HepG2 (cell line): ENCODE data around the gene SPECC1L. TPM values are rescaled to one million over a fixed set of nuclear protein-coding genes. Genes with fewer than 3 reads are reported as not detected.

Experiments
- ATAC-seq: fragments of 200-7000 bp; cut with Tn5 transposase; 3 replicates; pipeline ENCODE4 v1.9.1; 2020; ENCODE audit warnings: mild to moderate bottlenecking, moderate library complexity
- BruUV-seq: library from RNA; stranded (reverse); fragments of 400-500 nt; replicated peaks from 2 replicates; lab custom pipeline; 2021; lab: Mats Ljungman, UMichigan
- CTCF ChIA-PET: fragments of 300-600 bp; formaldehyde crosslinking; extraction: SDS; loops from one replicate; lab custom pipeline; 2021; ENCODE audit warnings: low total read pairs, inconsistent platforms, low intra/inter-chr PET ratio; lab: Yijun Ruan, JAX
- POLR2A ChIA-PET: fragments of 350-600 bp; sonication (Branson Sonifier 250); formaldehyde crosslinking; loops from one replicate; lab custom pipeline; 2020; ENCODE audit warnings: antibody characterized with exemption, inconsistent platforms; lab: Yijun Ruan, JAX
- DNase-seq: peaks from one replicate; pipeline ENCODE4 v3.0.0-alpha.2; 2015; ENCODE audit warnings: low spot score
- FAIRE-seq: peaks from 3 replicates; lab custom pipeline; 2011; peaks lifted over from hg19 to GRCh38; lab: Jason Lieb, UNC
- H2AFZ ChIP-seq: one replicate; pipeline ENCODE4 v1.6.1; 2011; ENCODE audit warnings: low read length, inconsistent platforms
- H3K27ac ChIP-seq: fragments of 300-600 bp; 3 replicates; pipeline ENCODE4 v1.8.0; 2011; ENCODE audit warnings: mixed run types, mild to moderate bottlenecking, mixed read lengths, low read length, inconsistent platforms; ENCODE audit not compliant: insufficient read depth; ENCODE audit errors: extremely low read length
- H3K27me3 ChIP-seq, 2 experiments: fragments of 200-600 bp in 1 of 2; 2 replicates in 1 of 2; 3 replicates in 1 of 2; pipeline versions ENCODE4 v1.6.0 to v1.8.0; 2011; ENCODE audit warnings: low read length in 2 of 2, mild to moderate bottlenecking in 2 of 2, moderate library complexity in 2 of 2, inconsistent platforms in 1 of 2; ENCODE audit not compliant: insufficient read depth in 2 of 2, control insufficient read depth in 1 of 2
- H3K36me3 ChIP-seq, 2 experiments: fragments of 200-600 bp in 1 of 2; replicated peaks in 1 of 2; 2 replicates in 1 of 2; 3 replicates in 1 of 2; pipeline versions ENCODE4 v1.5.1 to v1.8.0; 2011; ENCODE audit warnings: low read length in 2 of 2, inconsistent platforms in 1 of 2; ENCODE audit not compliant: insufficient read depth in 2 of 2, control insufficient read depth in 1 of 2
- H3K4me1 ChIP-seq: 2 replicates; pipeline ENCODE4 v1.5.1; 2012; ENCODE audit warnings: low read length, inconsistent platforms; ENCODE audit not compliant: insufficient read depth
- H3K4me2 ChIP-seq: 2 replicates; pipeline ENCODE4 v1.6.0; 2011; ENCODE audit warnings: low read depth, low read length, inconsistent platforms
- H3K4me3 ChIP-seq, 3 experiments: fragments of 200-600 bp in 1 of 3; sonication (generic), shearing (Covaris generic) in 1 of 3; replicated peaks in 1 of 3; 2 replicates each; pipeline ENCODE4 v1.5.1; 2011 to 2016; ENCODE audit warnings: low read length in 3 of 3, inconsistent platforms in 2 of 3, low read depth in 2 of 3, mild to moderate bottlenecking in 2 of 3, control low read depth in 1 of 3, mixed read lengths in 1 of 3; ENCODE audit not compliant: insufficient read depth in 1 of 3
- H3K79me2 ChIP-seq: one replicate; pipeline ENCODE4 v1.6.1; 2011; ENCODE audit warnings: low read length, inconsistent platforms; ENCODE audit not compliant: insufficient read depth
- H3K9ac ChIP-seq: 2 replicates; pipeline ENCODE4 v1.6.0; 2011; ENCODE audit warnings: mild to moderate bottlenecking, low read depth, low read length, inconsistent platforms; ENCODE audit not compliant: insufficient read depth
- H3K9me3 ChIP-seq: 2 replicates; pipeline ENCODE4 v1.5.1; 2012; ENCODE audit warnings: mild to moderate bottlenecking, low read length
- H4K20me1 ChIP-seq: 2 replicates; pipeline ENCODE4 v1.6.0; 2011; ENCODE audit warnings: inconsistent platforms, mild to moderate bottlenecking, low read length, moderate library complexity; ENCODE audit not compliant: insufficient read depth
- ATRX ChIP-seq: sonication (generic); formaldehyde crosslinking; IDR thresholded peaks from 2 replicates; pipeline ENCODE4 v1.4.0; 2020; ENCODE audit warnings: missing genetic modification reagents, borderline replicate concordance
- PTBP1 ChIP-seq: fragments of 200-400 bp; formaldehyde crosslinking; IDR thresholded peaks from 2 replicates; pipeline ENCODE4 v1.6.1; 2018; ENCODE audit warnings: low read length, low read depth; ENCODE audit not compliant: poor library complexity, severe bottlenecking
- ZNF207 ChIP-seq: fragments of 450-650 bp; IDR thresholded peaks from 2 replicates; pipeline ENCODE4 v1.6.1; 2016; ENCODE audit warnings: antibody characterized with exemption, borderline replicate concordance
- ZNF24 ChIP-seq: fragments of 450-650 bp; IDR thresholded peaks from 2 replicates; pipeline ENCODE4 v1.6.1; 2017; ENCODE audit warnings: antibody characterized with exemption, mild to moderate bottlenecking
- WGBS: methylation state at CpG from one replicate; pipeline ENCODE4 v1.1.6; 2017; ENCODE audit warnings: low lambda C conversion rate; 5-methylcytosine and 5-hydroxymethylcytosine counted together
- in situ Hi-C: cut with HindIII; loops from 2 replicates; pipeline ENCODE4 v1.10.0; 2017; ENCODE audit warnings: low pct_unique_long_range_greater_than_20kb; ENCODE audit not compliant: extremely low pct_ligation_motif_present
- intact Hi-C: fragments of 100-400 bp; cut with micrococcal nuclease; formaldehyde crosslinking; loops from one replicate; pipeline ENCODE4 v1.10.0; 2022; ENCODE audit not compliant: unreplicated experiment
- polyA plus RNA-seq, 8 experiments: library from polyadenylated mRNA; depleted of rRNA in 3 of 8; stranded (reverse) in 7 of 8; unstranded in 1 of 8; fragments of >200 nt; fragmentation: Illumina TruSeq in 4 of 8; extraction: Trizol in 4 of 8; gene quantifications; 2 replicates each; pipeline versions ENCODE4 v1.2.1 to v1.2.3, GENCODE V29; 2011 to 2016; ENCODE audit warnings: low read depth in 4 of 8, missing spikeins in 1 of 8, mixed read lengths in 1 of 8; ENCODE audit not compliant: insufficient read depth in 1 of 8
- total RNA-seq, 5 experiments: library from RNA; depleted of rRNA; stranded (reverse); fragments of >200 nt; fragmentation: Illumina TruSeq; extraction: Trizol; gene quantifications; 2 replicates each; pipeline ENCODE4 v1.2.3, GENCODE V29; 2016; ENCODE audit warnings: low read depth in 1 of 5
- TF ChIP-seq, protein P1 (sequence below): sonication (generic); formaldehyde crosslinking; IDR thresholded peaks from 2 replicates; pipeline ENCODE4 v1.5.0; 2020; ENCODE audit warnings: mild to moderate bottlenecking, missing genetic modification reagents, borderline replicate concordance
- TF ChIP-seq, protein P2 (sequence below): sonication (generic); formaldehyde crosslinking; IDR thresholded peaks from 2 replicates; pipeline ENCODE4 v1.4.0; 2020; ENCODE audit warnings: mild to moderate bottlenecking, low read depth, missing genetic modification reagents
- TF ChIP-seq, protein P3 (sequence below): sonication (generic); formaldehyde crosslinking; IDR thresholded peaks from 2 replicates; pipeline ENCODE4 v1.4.0; 2020; ENCODE audit warnings: missing genetic modification reagents, borderline replicate concordance

The SPECC1L gene
- total and polyA plus RNA-seq, 2 of the 13 experiments (the other 11 are each of a cell fraction or from before 2014, with no cell fraction given) = 14.1 to 30.3 TPM

DNA sequence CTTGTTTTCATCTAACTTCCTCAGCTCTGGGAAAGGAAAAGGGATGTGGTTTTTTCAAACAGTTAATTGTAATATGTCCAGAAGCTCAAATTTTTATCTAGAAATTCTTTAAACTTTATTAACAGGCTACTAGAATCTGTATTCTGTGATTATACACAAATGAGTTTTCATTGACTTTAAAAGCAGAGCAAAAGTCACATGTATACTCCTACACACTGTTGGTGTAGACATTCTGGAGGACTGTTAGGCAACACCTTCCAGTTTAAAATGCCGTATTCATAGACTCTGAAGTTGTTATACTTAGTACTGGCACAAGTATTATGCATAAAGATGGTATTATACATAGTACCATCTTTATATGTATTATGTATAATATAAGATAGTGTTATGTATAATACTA lies 64.9 kb downstream of the SPECC1L start (continued):
- TF ChIP-seq ZNF207 (no peak), ZNF24 (no peak), ATRX (CRISPR knock-in tag) (no peak), PTBP1 (no peak)
- TF ChIP-seq, protein P1, sequence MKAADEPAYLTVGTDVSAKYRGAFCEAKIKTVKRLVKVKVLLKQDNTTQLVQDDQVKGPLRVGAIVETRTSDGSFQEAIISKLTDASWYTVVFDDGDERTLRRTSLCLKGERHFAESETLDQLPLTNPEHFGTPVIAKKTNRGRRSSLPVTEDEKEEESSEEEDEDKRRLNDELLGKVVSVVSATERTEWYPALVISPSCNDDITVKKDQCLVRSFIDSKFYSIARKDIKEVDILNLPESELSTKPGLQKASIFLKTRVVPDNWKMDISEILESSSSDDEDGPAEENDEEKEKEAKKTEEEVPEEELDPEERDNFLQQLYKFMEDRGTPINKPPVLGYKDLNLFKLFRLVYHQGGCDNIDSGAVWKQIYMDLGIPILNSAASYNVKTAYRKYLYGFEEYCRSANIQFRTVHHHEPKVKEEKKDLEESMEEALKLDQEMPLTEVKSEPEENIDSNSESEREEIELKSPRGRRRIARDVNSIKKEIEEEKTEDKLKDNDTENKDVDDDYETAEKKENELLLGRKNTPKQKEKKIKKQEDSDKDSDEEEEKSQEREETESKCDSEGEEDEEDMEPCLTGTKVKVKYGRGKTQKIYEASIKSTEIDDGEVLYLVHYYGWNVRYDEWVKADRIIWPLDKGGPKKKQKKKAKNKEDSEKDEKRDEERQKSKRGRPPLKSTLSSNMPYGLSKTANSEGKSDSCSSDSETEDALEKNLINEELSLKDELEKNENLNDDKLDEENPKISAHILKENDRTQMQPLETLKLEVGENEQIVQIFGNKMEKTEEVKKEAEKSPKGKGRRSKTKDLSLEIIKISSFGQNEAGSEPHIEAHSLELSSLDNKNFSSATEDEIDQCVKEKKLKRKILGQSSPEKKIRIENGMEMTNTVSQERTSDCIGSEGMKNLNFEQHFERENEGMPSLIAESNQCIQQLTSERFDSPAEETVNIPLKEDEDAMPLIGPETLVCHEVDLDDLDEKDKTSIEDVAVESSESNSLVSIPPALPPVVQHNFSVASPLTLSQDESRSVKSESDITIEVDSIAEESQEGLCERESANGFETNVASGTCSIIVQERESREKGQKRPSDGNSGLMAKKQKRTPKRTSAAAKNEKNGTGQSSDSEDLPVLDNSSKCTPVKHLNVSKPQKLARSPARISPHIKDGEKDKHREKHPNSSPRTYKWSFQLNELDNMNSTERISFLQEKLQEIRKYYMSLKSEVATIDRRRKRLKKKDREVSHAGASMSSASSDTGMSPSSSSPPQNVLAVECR (CRISPR knock-in tag) = no peak
- TF ChIP-seq, protein P2, sequence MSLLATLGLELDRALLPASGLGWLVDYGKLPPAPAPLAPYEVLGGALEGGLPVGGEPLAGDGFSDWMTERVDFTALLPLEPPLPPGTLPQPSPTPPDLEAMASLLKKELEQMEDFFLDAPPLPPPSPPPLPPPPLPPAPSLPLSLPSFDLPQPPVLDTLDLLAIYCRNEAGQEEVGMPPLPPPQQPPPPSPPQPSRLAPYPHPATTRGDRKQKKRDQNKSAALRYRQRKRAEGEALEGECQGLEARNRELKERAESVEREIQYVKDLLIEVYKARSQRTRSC = no peak

DNA sequence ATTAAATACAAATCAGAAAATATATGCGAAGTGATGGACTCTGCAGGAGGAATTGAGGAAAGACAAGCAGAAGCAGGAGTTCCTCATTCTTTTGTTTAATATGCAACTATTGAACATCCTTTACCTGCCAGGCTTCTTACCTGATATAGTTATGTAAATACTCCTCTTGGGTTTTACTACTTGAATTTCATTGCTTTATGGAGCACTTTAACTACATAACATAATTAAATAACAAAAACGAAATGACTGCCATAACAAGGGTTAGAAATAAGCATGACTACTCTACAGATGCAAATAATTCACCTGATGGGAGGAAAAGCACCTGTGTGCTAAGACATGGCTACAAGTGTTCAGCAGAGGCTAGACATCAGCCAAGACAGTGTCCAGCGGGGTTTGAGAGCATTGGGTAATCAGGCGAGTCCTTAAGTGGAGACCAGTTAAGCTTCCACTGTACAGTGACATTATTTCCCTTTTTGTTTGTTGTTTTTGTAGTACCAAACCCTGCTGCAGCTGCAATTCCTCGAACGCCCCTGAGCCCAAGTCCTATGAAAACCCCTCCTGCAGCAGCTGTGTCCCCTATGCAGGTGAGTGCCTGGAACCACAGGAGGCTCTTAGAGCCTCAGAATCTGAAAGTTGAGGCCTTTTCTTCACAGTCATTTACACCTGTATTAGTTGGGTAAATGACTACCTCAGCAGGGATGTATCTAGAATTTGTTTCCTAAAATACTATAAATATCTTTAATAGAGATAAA lies 67.4 kb downstream of the SPECC1L start:
- no peak for FAIRE-seq
- no peaks in the 10 kb centered on the region for H3K4me1 ChIP-seq
- no TSS peak for BruUV-seq
- no peak overlapping the region for H3K9ac ChIP-seq
- H3K79me2 ChIP-seq = no peaks in the 10 kb centered on the region
- no peaks in the 10 kb centered on the region for H3K9me3 ChIP-seq
- in situ Hi-C loops (no loop called here), intact Hi-C loops (no loop called here)
- no peak overlapping the region for H2AFZ ChIP-seq
- 90% methylated on average over 6 of the region's 6 CpGs for WGBS
- H3K27ac ChIP-seq = no peak overlapping the region
- H3K4me3 ChIP-seq = no peak overlapping the region
- H4K20me1 ChIP-seq = no peaks in the 10 kb centered on the region
- no peak overlapping the region for H3K4me2 ChIP-seq
- TF ChIP-seq, protein P3, sequence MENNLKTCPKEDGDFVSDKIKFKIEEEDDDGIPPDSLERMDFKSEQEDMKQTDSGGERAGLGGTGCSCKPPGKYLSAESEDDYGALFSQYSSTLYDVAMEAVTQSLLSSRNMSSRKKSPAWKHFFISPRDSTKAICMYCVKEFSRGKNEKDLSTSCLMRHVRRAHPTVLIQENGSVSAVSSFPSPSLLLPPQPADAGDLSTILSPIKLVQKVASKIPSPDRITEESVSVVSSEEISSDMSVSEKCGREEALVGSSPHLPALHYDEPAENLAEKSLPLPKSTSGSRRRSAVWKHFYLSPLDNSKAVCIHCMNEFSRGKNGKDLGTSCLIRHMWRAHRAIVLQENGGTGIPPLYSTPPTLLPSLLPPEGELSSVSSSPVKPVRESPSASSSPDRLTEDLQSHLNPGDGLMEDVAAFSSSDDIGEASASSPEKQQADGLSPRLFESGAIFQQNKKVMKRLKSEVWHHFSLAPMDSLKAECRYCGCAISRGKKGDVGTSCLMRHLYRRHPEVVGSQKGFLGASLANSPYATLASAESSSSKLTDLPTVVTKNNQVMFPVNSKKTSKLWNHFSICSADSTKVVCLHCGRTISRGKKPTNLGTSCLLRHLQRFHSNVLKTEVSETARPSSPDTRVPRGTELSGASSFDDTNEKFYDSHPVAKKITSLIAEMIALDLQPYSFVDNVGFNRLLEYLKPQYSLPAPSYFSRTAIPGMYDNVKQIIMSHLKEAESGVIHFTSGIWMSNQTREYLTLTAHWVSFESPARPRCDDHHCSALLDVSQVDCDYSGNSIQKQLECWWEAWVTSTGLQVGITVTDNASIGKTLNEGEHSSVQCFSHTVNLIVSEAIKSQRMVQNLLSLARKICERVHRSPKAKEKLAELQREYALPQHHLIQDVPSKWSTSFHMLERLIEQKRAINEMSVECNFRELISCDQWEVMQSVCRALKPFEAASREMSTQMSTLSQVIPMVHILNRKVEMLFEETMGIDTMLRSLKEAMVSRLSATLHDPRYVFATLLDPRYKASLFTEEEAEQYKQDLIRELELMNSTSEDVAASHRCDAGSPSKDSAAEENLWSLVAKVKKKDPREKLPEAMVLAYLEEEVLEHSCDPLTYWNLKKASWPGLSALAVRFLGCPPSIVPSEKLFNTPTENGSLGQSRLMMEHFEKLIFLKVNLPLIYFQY (CRISPR knock-in tag) = no peak
- no peak for DNase-seq
- H3K36me3 ChIP-seq = peaks cover 20 to 70% of the 10 kb centered on the region in 2 experiments
- CTCF ChIA-PET = no interaction called here
- H3K27me3 ChIP-seq = no peaks in the 10 kb centered on the region
- no peak for ATAC-seq
- POLR2A ChIA-PET = no interaction called here
